Neural crest cell (in vitro differentiated cells): Measurements from ENCODE around the gene RPL22L1. TPM values are rescaled to one million over a fixed set of nuclear protein-coding genes. Genes with fewer than 3 reads are reported as not detected.
A peak's percentile ranks its signal among the peaks of the same experiment; 100 is the strongest.

ENCODE experiments used
- DNase-seq: peaks from one replicate; pipeline ENCODE4 v3.0.0; 2021; ENCODE audit warnings: low read depth, mixed read lengths, low spot score
- H3K27ac Mint-ChIP-seq: one replicate; pipeline ENCODE4 v1.8.0; 2021; ENCODE audit warnings: mild to moderate bottlenecking, mixed read lengths; ENCODE audit not compliant: unreplicated experiment
- H3K27me3 Mint-ChIP-seq: 2 replicates; pipeline ENCODE4 v1.8.0; 2021; ENCODE audit warnings: low read depth, mild to moderate bottlenecking, mixed read lengths
- H3K36me3 Mint-ChIP-seq: 2 replicates; pipeline ENCODE4 v1.8.0; 2021; ENCODE audit warnings: low read depth, mild to moderate bottlenecking, mixed read lengths
- H3K4me1 Mint-ChIP-seq: 2 replicates; pipeline ENCODE4 v1.8.0; 2021; ENCODE audit warnings: mixed read lengths
- H3K4me3 Mint-ChIP-seq: one replicate; pipeline ENCODE4 v1.8.0; 2021; ENCODE audit warnings: mild to moderate bottlenecking, mixed read lengths
- H3K9me3 Mint-ChIP-seq: 2 replicates; pipeline ENCODE4 v1.8.0; 2021; ENCODE audit warnings: mixed read lengths
- total RNA-seq: library from RNA; stranded (reverse); gene quantifications from 2 replicates; pipeline ENCODE4 v1.2.1, GENCODE V29; 2021
- TF ChIP-seq, protein P1 (sequence below): fragments of 200-600 bp; sonication (generic); conservative IDR thresholded peaks from 2 replicates; pipeline ENCODE4 v1.5.0; 2021; ENCODE audit warnings: antibody characterized with exemption, mild to moderate bottlenecking

RPL22L1 gene
- total RNA-seq, 1 donor from 2014 or later = 89.6 TPM

DNA sequence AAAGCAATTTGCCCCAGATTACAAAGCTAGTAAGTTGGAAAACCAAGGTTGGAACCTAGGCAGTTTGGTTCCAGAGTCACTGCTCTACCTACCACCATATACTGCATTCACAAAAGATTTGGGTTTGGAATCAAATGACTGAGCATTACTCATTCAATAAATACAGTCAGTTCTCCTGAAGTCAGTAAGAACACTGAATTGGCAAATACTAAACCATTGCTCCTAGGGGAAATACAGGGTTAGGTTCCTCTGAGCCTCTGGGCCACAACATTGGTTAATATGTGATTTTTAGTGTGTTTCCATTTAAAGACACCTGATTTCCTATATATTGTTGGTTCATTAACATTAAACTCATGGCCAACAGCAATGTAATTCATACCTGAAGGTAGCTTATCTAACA is 40.5 kb upstream of the RPL22L1 start:
- H3K27ac Mint-ChIP-seq = no peak overlapping the region
- H3K9me3 Mint-ChIP-seq = peaks cover 15% of the 10 kb centered on the region
- DNase-seq = no peak
- H3K4me1 Mint-ChIP-seq = peaks cover 15% of the 10 kb centered on the region
- TF ChIP-seq, protein P1, sequence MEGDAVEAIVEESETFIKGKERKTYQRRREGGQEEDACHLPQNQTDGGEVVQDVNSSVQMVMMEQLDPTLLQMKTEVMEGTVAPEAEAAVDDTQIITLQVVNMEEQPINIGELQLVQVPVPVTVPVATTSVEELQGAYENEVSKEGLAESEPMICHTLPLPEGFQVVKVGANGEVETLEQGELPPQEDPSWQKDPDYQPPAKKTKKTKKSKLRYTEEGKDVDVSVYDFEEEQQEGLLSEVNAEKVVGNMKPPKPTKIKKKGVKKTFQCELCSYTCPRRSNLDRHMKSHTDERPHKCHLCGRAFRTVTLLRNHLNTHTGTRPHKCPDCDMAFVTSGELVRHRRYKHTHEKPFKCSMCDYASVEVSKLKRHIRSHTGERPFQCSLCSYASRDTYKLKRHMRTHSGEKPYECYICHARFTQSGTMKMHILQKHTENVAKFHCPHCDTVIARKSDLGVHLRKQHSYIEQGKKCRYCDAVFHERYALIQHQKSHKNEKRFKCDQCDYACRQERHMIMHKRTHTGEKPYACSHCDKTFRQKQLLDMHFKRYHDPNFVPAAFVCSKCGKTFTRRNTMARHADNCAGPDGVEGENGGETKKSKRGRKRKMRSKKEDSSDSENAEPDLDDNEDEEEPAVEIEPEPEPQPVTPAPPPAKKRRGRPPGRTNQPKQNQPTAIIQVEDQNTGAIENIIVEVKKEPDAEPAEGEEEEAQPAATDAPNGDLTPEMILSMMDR = no peak
- H3K36me3 Mint-ChIP-seq = peaks cover 15% of the 10 kb centered on the region
- peaks cover 2% of the 10 kb centered on the region for H3K27me3 Mint-ChIP-seq
- H3K4me3 Mint-ChIP-seq = peak overlapping the region; percentile 61

DNA sequence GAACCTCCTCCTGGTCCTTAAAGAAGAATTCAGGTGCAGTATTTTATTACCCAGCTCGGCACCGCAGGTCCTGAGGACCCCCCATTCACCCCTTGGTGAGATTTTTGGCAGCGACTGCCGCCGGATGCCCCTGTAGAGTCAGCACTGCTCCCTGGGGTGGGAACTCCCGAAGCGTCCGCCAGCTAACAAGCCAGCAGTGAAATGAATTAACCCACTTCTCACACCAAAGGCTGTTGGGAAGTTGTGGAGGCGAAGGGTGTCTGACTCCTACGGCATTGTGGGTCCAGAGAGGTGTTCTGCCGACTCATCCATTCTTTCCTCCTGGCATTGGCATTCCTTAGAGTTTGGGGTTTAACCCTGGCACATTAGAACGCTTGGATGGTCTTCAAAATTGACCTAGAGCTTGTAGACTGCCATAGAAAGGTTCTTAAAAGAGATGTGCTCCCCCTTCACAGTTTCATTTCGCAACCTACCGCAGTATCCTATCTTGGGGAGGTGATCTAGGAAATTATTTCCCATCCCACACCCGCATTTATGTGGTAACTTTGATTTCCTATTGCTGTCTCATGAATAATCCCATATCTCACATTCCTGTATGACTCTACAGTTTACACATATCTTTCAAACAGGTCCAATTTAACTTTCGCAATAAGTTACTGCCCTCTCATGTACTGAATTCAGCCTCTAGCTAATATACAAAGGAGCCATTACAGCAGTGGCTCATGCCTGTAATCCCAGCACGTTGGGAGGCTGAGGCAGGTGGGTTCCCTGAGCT is 39.3 kb upstream of the RPL22L1 start:
- H3K9me3 Mint-ChIP-seq = peaks cover 15% of the 10 kb centered on the region
- H3K4me3 Mint-ChIP-seq = peak overlapping the region; percentile 98
- H3K27ac Mint-ChIP-seq = no peak overlapping the region
- H3K27me3 Mint-ChIP-seq = peaks cover 2% of the 10 kb centered on the region
- no peak for DNase-seq
- TF ChIP-seq, protein P1 = no peak
- H3K4me1 Mint-ChIP-seq = peaks cover 15% of the 10 kb centered on the region
- peaks cover 19% of the 10 kb centered on the region for H3K36me3 Mint-ChIP-seq

- H3K9me3 Mint-ChIP-seq = peaks cover 15% of the 10 kb centered on the region
- H3K27ac Mint-ChIP-seq = peak within 1 kb of the TSS; percentile 98
- peak within 1 kb of the TSS; percentile 98 for H3K4me3 Mint-ChIP-seq
Observed at GRCh38 chr3:170908235-170909116, 38.5 kb upstream of the RPL22L1 start, which contains the start of gene EIF5A2. Gene EIF5A2, minus strand, starts transcription at chr3:170908637. Its CDS starts 831 bp downstream, at chr3:170907806.

GRCh38 chr3:170907637-170908234 is 37.7 kb upstream of the RPL22L1 start:
- no peak overlapping the region for H3K27ac Mint-ChIP-seq
- TF ChIP-seq, protein P1 = no peak
- DNase-seq = peak; percentile 4
- peaks cover 20% of the 10 kb centered on the region for H3K36me3 Mint-ChIP-seq
- peaks cover 2% of the 10 kb centered on the region for H3K27me3 Mint-ChIP-seq
- peak overlapping the region; percentile 98 for H3K4me3 Mint-ChIP-seq
- peaks cover 15% of the 10 kb centered on the region for H3K4me1 Mint-ChIP-seq
- H3K9me3 Mint-ChIP-seq = peaks cover 15% of the 10 kb centered on the region

More at GRCh38 chr3:170908235-170909116, 38.5 kb upstream of the RPL22L1 start, which contains the start of gene EIF5A2:
- TF ChIP-seq, protein P1 = no peak
- Mint-ChIP-seq H3K27me3 (peaks cover 2% of the 10 kb centered on the region), H3K36me3 (peaks cover 20% of the 10 kb centered on the region), H3K4me1 (peaks cover 15% of the 10 kb centered on the region)
- DNase-seq = peak; percentile 79

GRCh38 chr3:170905862-170906261 is 35.9 kb upstream of the RPL22L1 start:
- H3K9me3 Mint-ChIP-seq = peaks cover 12% of the 10 kb centered on the region
- TF ChIP-seq, protein P1 = no peak
- no peak for DNase-seq
- peaks cover 2% of the 10 kb centered on the region for H3K27me3 Mint-ChIP-seq
- H3K4me3 Mint-ChIP-seq = peak overlapping the region; percentile 57
- peaks cover 21% of the 10 kb centered on the region for H3K36me3 Mint-ChIP-seq
- H3K4me1 Mint-ChIP-seq = peaks cover 15% of the 10 kb centered on the region
- no peak overlapping the region for H3K27ac Mint-ChIP-seq
